ENCODE data around the gene CCDC30. TPM values are rescaled to one million over a fixed set of nuclear protein-coding genes. Genes with fewer than 3 reads are reported as not detected.

The CCDC30 gene
- polyA plus RNA-seq, 1 donor (not counting 4 experiments of a cell fraction or from before 2014, with no cell fraction given), result 0.35 TPM

DNA sequence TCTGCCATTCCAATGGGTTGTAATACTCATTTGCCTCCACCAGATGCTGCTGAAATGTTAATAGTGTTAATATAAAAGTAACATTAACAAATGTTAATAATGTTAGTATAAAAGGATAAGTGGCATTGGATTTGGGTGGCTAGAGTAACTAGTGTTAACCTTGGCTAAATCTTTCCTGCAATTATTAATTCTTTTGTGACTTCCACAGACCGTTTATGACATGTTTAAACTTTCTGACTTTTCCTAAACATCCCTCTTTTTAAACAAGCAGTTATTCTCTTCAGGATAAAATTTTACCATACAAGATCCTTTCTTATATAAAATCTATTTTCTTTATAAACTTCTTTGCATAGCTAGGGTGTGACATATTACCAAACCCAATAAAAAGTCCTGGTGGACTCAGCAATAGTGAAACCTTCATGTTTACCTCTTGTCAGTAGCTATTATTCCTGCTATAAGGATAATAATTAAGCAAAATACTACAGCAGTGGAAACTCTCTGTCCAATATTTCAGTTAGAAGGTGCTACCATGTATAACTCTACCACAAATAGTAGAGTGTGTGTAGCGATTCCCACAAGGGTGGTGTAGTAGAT is 41.5 kb downstream of the CCDC30 start:
- DNase-seq (ENCODE audit: low read depth, low spot score) (no peak), FAIRE-seq (no peak)
- dilution Hi-C loops (cut with MboI; ENCODE audit: extremely low pct_ligation_motif_present, low sequenced_read_pairs), result no loop called here
- no peak overlapping the region for H3K9ac ChIP-seq (ENCODE audit: control insufficient read depth, extremely low read depth, insufficient read depth, low read length)
- H3K4me2 ChIP-seq (ENCODE audit: control insufficient read depth, extremely low read depth, insufficient read depth, low read depth, low read length), result no peak overlapping the region
- no peaks in the 10 kb centered on the region for H3K27me3 ChIP-seq (ENCODE audit: control insufficient read depth, extremely low read depth, insufficient read depth, low read length)
- no peaks in the 10 kb centered on the region for H3K4me1 ChIP-seq (ENCODE audit: control insufficient read depth, extremely low read depth, insufficient read depth, low read length)
- no peak for TF ChIP-seq EZH2 (IDR thresholded peaks at IDR 0.05; ENCODE audit: low read length)
- TF ChIP-seq, protein P1, sequence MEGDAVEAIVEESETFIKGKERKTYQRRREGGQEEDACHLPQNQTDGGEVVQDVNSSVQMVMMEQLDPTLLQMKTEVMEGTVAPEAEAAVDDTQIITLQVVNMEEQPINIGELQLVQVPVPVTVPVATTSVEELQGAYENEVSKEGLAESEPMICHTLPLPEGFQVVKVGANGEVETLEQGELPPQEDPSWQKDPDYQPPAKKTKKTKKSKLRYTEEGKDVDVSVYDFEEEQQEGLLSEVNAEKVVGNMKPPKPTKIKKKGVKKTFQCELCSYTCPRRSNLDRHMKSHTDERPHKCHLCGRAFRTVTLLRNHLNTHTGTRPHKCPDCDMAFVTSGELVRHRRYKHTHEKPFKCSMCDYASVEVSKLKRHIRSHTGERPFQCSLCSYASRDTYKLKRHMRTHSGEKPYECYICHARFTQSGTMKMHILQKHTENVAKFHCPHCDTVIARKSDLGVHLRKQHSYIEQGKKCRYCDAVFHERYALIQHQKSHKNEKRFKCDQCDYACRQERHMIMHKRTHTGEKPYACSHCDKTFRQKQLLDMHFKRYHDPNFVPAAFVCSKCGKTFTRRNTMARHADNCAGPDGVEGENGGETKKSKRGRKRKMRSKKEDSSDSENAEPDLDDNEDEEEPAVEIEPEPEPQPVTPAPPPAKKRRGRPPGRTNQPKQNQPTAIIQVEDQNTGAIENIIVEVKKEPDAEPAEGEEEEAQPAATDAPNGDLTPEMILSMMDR (optimal IDR thresholded peaks at IDR 0.05 in 1 of 3, IDR thresholded peaks at IDR 0.05 in 1 of 3, conservative IDR thresholded peaks at IDR 0.05 in 1 of 3; ENCODE audit: extremely low read depth in 1 of 3, insufficient read depth in 2 of 3, low read length in 3 of 3), result no peak
- no peak overlapping the region for H2AFZ ChIP-seq (ENCODE audit: control insufficient read depth, low read length)
- no peaks in the 10 kb centered on the region for H3K79me2 ChIP-seq (ENCODE audit: control insufficient read depth, insufficient read depth, low read length)
- H3K36me3 ChIP-seq (ENCODE audit: control insufficient read depth in 2 of 2, extremely low read depth in 1 of 2, insufficient read depth in 2 of 2, low read length in 2 of 2), result no peaks in the 10 kb centered on the region
- no peak overlapping the region for H3K4me3 ChIP-seq (ENCODE audit: control insufficient read depth in 2 of 3, extremely low read depth in 1 of 3, insufficient read depth in 2 of 3, low read depth in 1 of 3, low read length in 3 of 3)
- no peak overlapping the region for H3K27ac ChIP-seq (ENCODE audit: control insufficient read depth, insufficient read depth, low read length)
- no peaks in the 10 kb centered on the region for H4K20me1 ChIP-seq (ENCODE audit: control insufficient read depth, extremely low read depth, insufficient read depth, low read length)
- H3K9me3 ChIP-seq (ENCODE audit: control insufficient read depth, low read depth, low read length), result no peaks in the 10 kb centered on the region
- no peaks in the 10 kb centered on the region for H3K9me1 ChIP-seq (ENCODE audit: control insufficient read depth, extremely low read depth, insufficient read depth, low read length)

DNA sequence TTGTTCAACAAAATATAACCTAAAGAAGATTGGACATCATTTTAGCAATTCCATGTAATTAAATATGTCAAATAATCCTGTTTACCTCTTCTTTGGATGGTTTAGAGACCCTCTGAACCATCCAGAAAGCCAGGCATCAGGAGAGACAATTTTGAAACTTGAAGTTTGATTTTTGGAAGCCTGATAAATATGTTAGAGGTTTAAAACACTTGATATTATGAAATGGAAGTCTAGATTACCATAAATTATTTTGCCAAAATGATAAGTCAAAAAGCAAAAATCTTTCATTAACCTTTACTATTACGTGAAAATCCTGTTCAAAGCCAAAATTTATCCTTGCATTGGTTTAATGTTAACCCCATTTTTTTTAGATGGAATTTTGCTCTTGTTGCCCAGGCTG is 43.5 kb downstream of the CCDC30 start:
- Histone ChIP-seq H3K27me3 (ENCODE audit: control insufficient read depth, extremely low read depth, insufficient read depth, low read length) (no peaks in the 10 kb centered on the region), H2AFZ (ENCODE audit: control insufficient read depth, low read length) (no peak overlapping the region), H3K4me2 (ENCODE audit: control insufficient read depth, extremely low read depth, insufficient read depth, low read depth, low read length) (no peak overlapping the region), H3K79me2 (ENCODE audit: control insufficient read depth, insufficient read depth, low read length) (no peaks in the 10 kb centered on the region), H3K9ac (ENCODE audit: control insufficient read depth, extremely low read depth, insufficient read depth, low read length) (no peak overlapping the region), H3K4me1 (ENCODE audit: control insufficient read depth, extremely low read depth, insufficient read depth, low read length) (no peaks in the 10 kb centered on the region), H4K20me1 (ENCODE audit: control insufficient read depth, extremely low read depth, insufficient read depth, low read length) (no peaks in the 10 kb centered on the region), H3K9me3 (ENCODE audit: control insufficient read depth, low read depth, low read length) (peaks cover 2% of the 10 kb centered on the region), H3K9me1 (ENCODE audit: control insufficient read depth, extremely low read depth, insufficient read depth, low read length) (no peaks in the 10 kb centered on the region), H3K36me3 (ENCODE audit: control insufficient read depth in 2 of 2, extremely low read depth in 1 of 2, insufficient read depth in 2 of 2, low read length in 2 of 2) (no peaks in the 10 kb centered on the region), H3K27ac (ENCODE audit: control insufficient read depth, insufficient read depth, low read length) (no peak overlapping the region), H3K4me3 (ENCODE audit: control insufficient read depth in 2 of 3, extremely low read depth in 1 of 3, insufficient read depth in 2 of 3, low read depth in 1 of 3, low read length in 3 of 3) (no peak overlapping the region)
- dilution Hi-C loops (cut with MboI; ENCODE audit: extremely low pct_ligation_motif_present, low sequenced_read_pairs), result no loop called here
- no peak for FAIRE-seq
- DNase-seq (ENCODE audit: low read depth, low spot score), result no peak
- TF ChIP-seq, protein P1 (optimal IDR thresholded peaks at IDR 0.05 in 1 of 3, IDR thresholded peaks at IDR 0.05 in 1 of 3, conservative IDR thresholded peaks at IDR 0.05 in 1 of 3; ENCODE audit: extremely low read depth in 1 of 3, insufficient read depth in 2 of 3, low read length in 3 of 3), result no peak
- TF ChIP-seq EZH2 (IDR thresholded peaks at IDR 0.05; ENCODE audit: low read length), result no peak

Measured in keratinocyte (primary cell).